Measurements from ENCODE around the gene BPHL. TPM values are rescaled to one million over a fixed set of nuclear protein-coding genes. Genes with fewer than 3 reads are reported as not detected.

The BPHL gene
- total RNA-seq, 1 experiment from 2014 or later = 31.3 TPM

- no TSS peak for BruUV-seq (replicated peaks)
- Histone ChIP-seq H3K4me1 (ENCODE audit: control insufficient read depth in 1 of 2, insufficient read depth in 2 of 2, low read length in 2 of 2) (peaks cover 0 to 3% of the 10 kb centered on the region in 2 experiments; a peak in 2 of 4 replicates), H3K36me3 (ENCODE audit: control insufficient read depth in 1 of 2, insufficient read depth in 2 of 2, low read length in 2 of 2) (peaks cover 0 to 2% of the 10 kb centered on the region in 2 experiments; a peak in 1 of 4 replicates), H4K20me1 (ENCODE audit: insufficient read depth) (no peaks in the 10 kb centered on the region), H3K9me2 (ENCODE audit: insufficient read depth) (no peaks in the 10 kb centered on the region), H3K27ac (ENCODE audit: low read depth, low read length) (no peak overlapping the region), H2AFZ (ENCODE audit: low read depth, low read length, poor library complexity, severe bottlenecking) (no peak overlapping the region), H3K27me3 (ENCODE audit: insufficient read depth, low read length) (no peaks in the 10 kb centered on the region), H3K9ac (ENCODE audit: low read length) (no peak overlapping the region), H3K4me2 (ENCODE audit: low read length) (no peak overlapping the region), H3K4me3 (replicated peaks in 1 of 2; ENCODE audit: low read depth in 1 of 2, low read length in 2 of 2) (no peak overlapping the region), H3K9me3 (ENCODE audit: control insufficient read depth in 1 of 2, insufficient read depth in 1 of 2, low read depth in 1 of 2, low read length in 2 of 2) (no peaks in the 10 kb centered on the region), H3K79me2 (ENCODE audit: insufficient read depth, low read length) (no peaks in the 10 kb centered on the region)
- TF ChIP-seq ZFX (IDR thresholded peaks at IDR 0.05) (no peak), EZH2phosphoT487 (IDR thresholded peaks at IDR 0.05; ENCODE audit: borderline replicate concordance) (no peak), EZH2 (IDR thresholded peaks at IDR 0.05) (no peak), SIN3A (IDR thresholded peaks at IDR 0.05; ENCODE audit: low read depth) (no peak), ELF1 (IDR thresholded peaks at IDR 0.05; ENCODE audit: borderline replicate concordance, low read depth) (no peak), JUND (IDR thresholded peaks at IDR 0.05) (no peak), TCF7L2 (IDR thresholded peaks at IDR 0.05; ENCODE audit: borderline replicate concordance, extremely low read depth, insufficient read depth, insufficient read length) (no peak), MAX (IDR thresholded peaks at IDR 0.05) (no peak), FOSL1 (IDR thresholded peaks at IDR 0.05; ENCODE audit: low read depth) (no peak), YY1 (IDR thresholded peaks at IDR 0.05; ENCODE audit: extremely low read depth, insufficient replicate concordance, low read depth, low read length) (no peak), POLR2AphosphoS5 (IDR thresholded peaks at IDR 0.05; ENCODE audit: low read depth, low read length) (no peak), CBX3 (IDR thresholded peaks at IDR 0.05; ENCODE audit: low read depth) (no peak), EGR1 (IDR thresholded peaks at IDR 0.05; ENCODE audit: low read depth) (no peak), POLR2A (IDR thresholded peaks at IDR 0.05; ENCODE audit: borderline replicate concordance, extremely low read depth, insufficient read depth, insufficient read length) (no peak)
- TF ChIP-seq, protein P1, sequence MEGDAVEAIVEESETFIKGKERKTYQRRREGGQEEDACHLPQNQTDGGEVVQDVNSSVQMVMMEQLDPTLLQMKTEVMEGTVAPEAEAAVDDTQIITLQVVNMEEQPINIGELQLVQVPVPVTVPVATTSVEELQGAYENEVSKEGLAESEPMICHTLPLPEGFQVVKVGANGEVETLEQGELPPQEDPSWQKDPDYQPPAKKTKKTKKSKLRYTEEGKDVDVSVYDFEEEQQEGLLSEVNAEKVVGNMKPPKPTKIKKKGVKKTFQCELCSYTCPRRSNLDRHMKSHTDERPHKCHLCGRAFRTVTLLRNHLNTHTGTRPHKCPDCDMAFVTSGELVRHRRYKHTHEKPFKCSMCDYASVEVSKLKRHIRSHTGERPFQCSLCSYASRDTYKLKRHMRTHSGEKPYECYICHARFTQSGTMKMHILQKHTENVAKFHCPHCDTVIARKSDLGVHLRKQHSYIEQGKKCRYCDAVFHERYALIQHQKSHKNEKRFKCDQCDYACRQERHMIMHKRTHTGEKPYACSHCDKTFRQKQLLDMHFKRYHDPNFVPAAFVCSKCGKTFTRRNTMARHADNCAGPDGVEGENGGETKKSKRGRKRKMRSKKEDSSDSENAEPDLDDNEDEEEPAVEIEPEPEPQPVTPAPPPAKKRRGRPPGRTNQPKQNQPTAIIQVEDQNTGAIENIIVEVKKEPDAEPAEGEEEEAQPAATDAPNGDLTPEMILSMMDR (IDR thresholded peaks at IDR 0.05 in 2 of 3, conservative IDR thresholded peaks at IDR 0.05 in 1 of 3; ENCODE audit: borderline replicate concordance in 1 of 3, insufficient read depth in 1 of 3, low read depth in 2 of 3, low read length in 2 of 3) = no peak
- TF ChIP-seq, protein P2, sequence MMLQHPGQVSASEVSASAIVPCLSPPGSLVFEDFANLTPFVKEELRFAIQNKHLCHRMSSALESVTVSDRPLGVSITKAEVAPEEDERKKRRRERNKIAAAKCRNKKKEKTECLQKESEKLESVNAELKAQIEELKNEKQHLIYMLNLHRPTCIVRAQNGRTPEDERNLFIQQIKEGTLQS (IDR thresholded peaks at IDR 0.05) = no peak
- TF ChIP-seq, protein P3, sequence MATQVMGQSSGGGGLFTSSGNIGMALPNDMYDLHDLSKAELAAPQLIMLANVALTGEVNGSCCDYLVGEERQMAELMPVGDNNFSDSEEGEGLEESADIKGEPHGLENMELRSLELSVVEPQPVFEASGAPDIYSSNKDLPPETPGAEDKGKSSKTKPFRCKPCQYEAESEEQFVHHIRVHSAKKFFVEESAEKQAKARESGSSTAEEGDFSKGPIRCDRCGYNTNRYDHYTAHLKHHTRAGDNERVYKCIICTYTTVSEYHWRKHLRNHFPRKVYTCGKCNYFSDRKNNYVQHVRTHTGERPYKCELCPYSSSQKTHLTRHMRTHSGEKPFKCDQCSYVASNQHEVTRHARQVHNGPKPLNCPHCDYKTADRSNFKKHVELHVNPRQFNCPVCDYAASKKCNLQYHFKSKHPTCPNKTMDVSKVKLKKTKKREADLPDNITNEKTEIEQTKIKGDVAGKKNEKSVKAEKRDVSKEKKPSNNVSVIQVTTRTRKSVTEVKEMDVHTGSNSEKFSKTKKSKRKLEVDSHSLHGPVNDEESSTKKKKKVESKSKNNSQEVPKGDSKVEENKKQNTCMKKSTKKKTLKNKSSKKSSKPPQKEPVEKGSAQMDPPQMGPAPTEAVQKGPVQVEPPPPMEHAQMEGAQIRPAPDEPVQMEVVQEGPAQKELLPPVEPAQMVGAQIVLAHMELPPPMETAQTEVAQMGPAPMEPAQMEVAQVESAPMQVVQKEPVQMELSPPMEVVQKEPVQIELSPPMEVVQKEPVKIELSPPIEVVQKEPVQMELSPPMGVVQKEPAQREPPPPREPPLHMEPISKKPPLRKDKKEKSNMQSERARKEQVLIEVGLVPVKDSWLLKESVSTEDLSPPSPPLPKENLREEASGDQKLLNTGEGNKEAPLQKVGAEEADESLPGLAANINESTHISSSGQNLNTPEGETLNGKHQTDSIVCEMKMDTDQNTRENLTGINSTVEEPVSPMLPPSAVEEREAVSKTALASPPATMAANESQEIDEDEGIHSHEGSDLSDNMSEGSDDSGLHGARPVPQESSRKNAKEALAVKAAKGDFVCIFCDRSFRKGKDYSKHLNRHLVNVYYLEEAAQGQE (IDR thresholded peaks at IDR 0.05; ENCODE audit: low read depth) = no peak
- ChIA-PET POLR2A (interaction anchor here (1.7 kb wide), 1 partner anchor 126 kb away, joined by 4 read pairs; no protein-coding TSS in a partner anchor), CTCF (interaction anchor here (0.6 to 1.0 kb wide), 4 partner anchors 24 to 126 kb away, joined by 3 to 16 read pairs (median 4); partner anchors contain the start of gene TUBB2A), RAD21 (ENCODE audit: low non-redundant PET in 1 of 2, low total read pairs in 2 of 2, uncharacterized antibody in 2 of 2, unreplicated experiment in 2 of 2) (interaction anchor here in 1 of 2 experiments (0.9 kb wide), 1 partner anchor 126 kb away, joined by 3 read pairs; no protein-coding TSS in a partner anchor)
- ATAC-seq (no peak), DNase-seq (ENCODE audit: low read depth, low spot score) (no peak)
- intact Hi-C loops (cut with micrococcal nuclease) = loop anchor here (1.0 to 10.0 kb wide), 7 partner anchors 70 to 609 kb away; partner anchors contain the start of gene PSMG4
These were observed 7.3 kb downstream of the BPHL start for GRCh38 chr6:3125815-3126214.

Measured in HCT116 (cell line).